Spleen (tissue), 7 donors: ENCODE data around the gene MX1.

ENCODE experiments used
- CTCF ChIP-seq, 11 experiments: fragments of 200-600 bp in 7 of 11; fragments of 450-650 bp in 4 of 11; sonication (generic) in 4 of 11; IDR thresholded peaks in 8 of 11; conservative IDR thresholded peaks in 3 of 11; 1 replicate in 7 of 11; 2 replicates in 4 of 11; pipeline versions ENCODE4 v1.4.0 to v1.8.0; 2016 to 2021; ENCODE audit warnings: antibody characterized with exemption in 11 of 11, inconsistent platforms in 4 of 11, mild to moderate bottlenecking in 1 of 11
- POLR2AphosphoS5 ChIP-seq, 3 donors: sonication (generic); formaldehyde crosslinking; IDR thresholded peaks; one replicate each; pipeline ENCODE4 v1.5.1; 2017; ENCODE audit warnings: antibody characterized with exemption in 3 of 3
- donor health status: DM: no; HTN: no; CAD: no; lungs with moderate emphysema.
- donor health status: DM: no; HTN: no; CAD: no.
- donor health status: DM: no; HTN: no; CAD: no.

GRCh38 chr21:41402796-41403195 is 23.2 kb upstream of the MX1 start:
- TF ChIP-seq CTCF (IDR thresholded peaks at IDR 0.05 in 8 of 11, conservative IDR thresholded peaks at IDR 0.05 in 3 of 11) (no peak), POLR2AphosphoS5 (IDR thresholded peaks at IDR 0.05) (no peak)
